HFF-Myc (cell line): ENCODE measurements around the gene CSH2.
"Not testable (repeated sequence)": the region's sequence is repeated elsewhere in the genome, so short reads cannot be mapped to it uniquely, and the experiment has no call there.

Experiments
- DNase-seq: peaks from one replicate; pipeline ENCODE4 v3.0.0-alpha.2; 2011; ENCODE audit warnings: low read depth; ENCODE audit errors: extremely low read depth
- H3K4me3 ChIP-seq: replicated peaks from 2 replicates; pipeline ENCODE4 v1.5.1; 2011; ENCODE audit warnings: low read depth, mild to moderate bottlenecking, control low read depth, low read length
- TF ChIP-seq, protein P1 (sequence below): IDR thresholded peaks from 2 replicates; pipeline ENCODE4 v1.5.1; 2012; ENCODE audit warnings: mild to moderate bottlenecking, low read depth, low read length, control low read depth; ENCODE audit errors: missing control alignments

Gene CSH2

DNA sequence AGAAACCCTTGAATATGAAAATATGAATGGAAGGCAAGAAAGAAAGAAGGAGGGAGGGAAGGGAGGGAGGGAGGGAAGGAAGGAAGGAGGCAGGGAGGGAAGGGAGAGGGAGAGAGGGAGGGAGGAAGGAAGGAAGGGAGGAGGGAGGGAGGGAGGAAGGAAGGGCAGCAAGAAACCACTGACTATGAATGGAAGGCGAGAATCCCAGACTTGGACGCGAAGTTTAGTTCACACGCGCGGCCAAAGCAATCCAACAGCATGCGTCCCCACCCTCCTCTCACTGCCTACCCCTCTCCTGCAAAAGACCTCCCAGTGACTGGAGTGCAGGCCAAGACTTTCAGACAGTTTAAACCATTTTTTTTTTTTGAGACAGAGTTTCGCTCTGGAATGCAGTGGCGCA is 23.1 kb downstream of the CSH2 start:
- TF ChIP-seq, protein P1, sequence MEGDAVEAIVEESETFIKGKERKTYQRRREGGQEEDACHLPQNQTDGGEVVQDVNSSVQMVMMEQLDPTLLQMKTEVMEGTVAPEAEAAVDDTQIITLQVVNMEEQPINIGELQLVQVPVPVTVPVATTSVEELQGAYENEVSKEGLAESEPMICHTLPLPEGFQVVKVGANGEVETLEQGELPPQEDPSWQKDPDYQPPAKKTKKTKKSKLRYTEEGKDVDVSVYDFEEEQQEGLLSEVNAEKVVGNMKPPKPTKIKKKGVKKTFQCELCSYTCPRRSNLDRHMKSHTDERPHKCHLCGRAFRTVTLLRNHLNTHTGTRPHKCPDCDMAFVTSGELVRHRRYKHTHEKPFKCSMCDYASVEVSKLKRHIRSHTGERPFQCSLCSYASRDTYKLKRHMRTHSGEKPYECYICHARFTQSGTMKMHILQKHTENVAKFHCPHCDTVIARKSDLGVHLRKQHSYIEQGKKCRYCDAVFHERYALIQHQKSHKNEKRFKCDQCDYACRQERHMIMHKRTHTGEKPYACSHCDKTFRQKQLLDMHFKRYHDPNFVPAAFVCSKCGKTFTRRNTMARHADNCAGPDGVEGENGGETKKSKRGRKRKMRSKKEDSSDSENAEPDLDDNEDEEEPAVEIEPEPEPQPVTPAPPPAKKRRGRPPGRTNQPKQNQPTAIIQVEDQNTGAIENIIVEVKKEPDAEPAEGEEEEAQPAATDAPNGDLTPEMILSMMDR = no peak

DNA sequence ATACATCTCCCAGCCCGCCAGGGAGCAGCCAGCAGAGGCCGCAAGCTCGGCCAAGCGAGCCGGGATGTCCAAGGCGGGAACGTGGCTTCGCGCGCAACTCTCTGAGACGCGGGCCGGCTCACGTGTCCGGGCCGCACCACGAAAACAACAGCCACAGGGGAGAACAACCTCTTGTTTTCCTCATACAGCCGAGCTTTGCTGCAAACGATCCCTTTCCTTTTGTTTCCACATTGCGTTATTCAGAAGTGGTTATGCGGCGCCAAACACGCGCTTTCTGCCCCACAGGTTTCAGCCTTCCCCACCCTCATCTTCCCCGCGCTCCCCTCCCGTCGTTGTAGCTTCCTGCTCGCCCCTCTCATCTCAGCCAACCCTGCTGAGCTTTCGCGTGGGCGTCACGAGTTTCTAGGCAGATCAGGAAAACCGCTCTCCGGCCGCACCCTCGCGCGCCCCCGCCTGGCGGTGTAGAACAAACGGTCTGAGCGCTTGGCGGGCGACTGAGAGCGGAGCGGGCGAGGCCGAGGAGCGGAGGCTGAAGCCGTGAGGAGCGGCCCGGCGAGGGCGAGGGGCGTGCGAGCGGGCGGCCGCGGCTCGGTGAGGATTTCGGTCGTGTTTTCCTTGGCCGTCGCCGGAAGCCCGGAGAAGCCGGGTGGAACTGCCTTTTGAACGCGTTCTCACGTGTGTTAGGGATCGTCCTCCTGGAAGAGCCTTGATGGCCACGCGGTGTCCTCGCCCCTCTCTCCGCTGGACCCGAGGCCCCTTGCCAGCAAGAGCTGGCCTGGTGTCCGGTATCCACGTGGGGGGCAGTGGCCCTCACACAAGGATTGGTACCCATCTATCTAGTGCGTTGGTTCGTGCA is 24.4 kb downstream of the CSH2 start:
- TF ChIP-seq, protein P1 = peak; percentile 55
- peak; percentile 59 for DNase-seq
- H3K4me3 ChIP-seq = no peak overlapping the region

More for the DNA sequence above, 23.1 kb downstream of the CSH2 start:
- DNase-seq = no peak
- no peak overlapping the region for H3K4me3 ChIP-seq

DNA sequence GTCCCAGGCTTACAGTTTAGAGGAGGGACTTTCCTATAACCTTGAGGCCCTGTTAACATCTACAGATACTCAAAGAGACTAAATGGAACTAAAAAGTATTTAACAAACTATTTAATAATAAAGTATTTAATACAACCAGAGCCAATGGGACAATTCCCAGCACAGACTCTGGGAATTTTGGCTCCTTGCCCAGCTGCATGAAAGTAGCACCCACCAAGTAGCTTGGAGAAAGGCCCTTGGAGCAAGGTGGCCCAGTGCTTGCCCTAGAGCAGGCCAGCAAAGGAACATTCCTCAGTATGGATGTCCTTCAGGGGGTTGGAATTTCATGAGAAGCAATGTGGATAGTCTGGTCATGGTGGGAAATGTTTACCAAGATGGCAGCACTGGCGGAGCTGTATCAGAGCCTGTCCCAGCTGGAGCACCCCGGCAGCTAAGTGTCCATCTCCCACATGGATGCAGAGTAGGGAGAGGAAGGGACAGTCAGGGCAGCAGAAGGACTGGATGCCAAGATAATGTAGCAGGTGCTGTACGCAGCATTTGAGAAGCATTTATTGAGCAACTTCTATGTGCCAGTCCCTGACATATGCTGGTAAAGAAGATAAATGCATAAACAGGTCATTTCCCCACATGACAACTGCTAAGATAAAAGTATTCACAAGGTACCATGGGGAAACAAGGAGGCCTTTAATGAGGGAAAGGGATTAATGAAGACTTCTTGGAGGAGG is 25.8 kb downstream of the CSH2 start:
- no peak overlapping the region for H3K4me3 ChIP-seq
- no peak for DNase-seq
- TF ChIP-seq, protein P1 = no peak

DNA sequence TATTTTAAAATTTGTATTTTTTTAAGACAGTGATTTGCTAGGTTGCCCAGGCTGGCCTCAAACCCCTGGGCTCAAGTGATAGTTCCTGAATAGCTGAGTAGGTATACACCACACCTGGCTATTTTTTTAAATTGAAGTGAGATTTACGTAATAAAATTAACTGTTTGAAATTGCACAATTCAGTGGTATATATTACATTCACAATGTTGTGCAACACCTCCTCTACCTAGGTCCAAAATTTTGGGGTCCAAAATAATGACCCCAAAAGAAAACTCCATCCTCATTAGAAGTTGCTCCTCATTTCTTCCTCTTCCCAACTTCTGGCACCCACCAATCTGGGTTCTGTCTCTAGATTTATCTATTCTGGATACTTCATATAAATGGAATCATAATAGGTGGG is 28.0 kb downstream of the CSH2 start:
- DNase-seq = no peak
- H3K4me3 ChIP-seq = no peak overlapping the region
- TF ChIP-seq, protein P1 = no peak

DNA sequence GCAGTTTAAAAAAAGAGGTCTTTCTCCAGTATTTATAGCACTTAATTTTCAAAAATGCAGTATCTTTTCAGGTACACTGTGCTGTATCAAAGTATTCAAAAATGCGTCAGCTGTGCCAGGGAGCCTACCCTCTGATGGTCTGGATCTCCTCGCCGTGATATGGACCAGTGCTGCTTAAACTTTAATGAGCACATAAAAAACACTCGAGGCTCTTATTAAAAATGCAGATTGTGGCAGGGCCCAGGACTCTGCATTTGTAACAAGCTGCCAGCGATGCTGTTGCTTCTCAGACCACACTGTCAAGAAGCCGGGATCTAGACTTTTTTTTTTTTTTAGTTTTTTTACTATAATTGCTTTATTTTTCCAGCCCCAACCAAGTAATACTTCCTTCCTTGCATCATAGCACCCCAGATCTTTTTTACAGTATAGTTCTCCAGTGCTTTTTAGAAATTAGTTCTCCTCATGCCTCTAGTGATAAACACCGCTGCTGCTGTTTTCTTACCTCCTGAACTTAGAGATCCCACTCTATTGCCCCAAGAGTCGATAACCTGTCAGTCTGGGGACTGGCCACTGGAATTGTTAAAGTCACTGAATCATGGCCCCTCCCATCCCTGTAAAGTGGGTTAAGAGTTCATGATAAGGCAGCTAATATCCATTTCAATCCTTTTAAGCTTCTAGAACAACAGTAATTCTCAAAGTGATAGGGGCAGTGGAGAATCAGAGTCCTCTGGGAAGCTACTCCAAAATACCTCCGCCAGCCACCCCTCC is 29.4 kb downstream of the CSH2 start:
- no peak overlapping the region for H3K4me3 ChIP-seq
- TF ChIP-seq, protein P1 = no peak
- no peak for DNase-seq

DNA sequence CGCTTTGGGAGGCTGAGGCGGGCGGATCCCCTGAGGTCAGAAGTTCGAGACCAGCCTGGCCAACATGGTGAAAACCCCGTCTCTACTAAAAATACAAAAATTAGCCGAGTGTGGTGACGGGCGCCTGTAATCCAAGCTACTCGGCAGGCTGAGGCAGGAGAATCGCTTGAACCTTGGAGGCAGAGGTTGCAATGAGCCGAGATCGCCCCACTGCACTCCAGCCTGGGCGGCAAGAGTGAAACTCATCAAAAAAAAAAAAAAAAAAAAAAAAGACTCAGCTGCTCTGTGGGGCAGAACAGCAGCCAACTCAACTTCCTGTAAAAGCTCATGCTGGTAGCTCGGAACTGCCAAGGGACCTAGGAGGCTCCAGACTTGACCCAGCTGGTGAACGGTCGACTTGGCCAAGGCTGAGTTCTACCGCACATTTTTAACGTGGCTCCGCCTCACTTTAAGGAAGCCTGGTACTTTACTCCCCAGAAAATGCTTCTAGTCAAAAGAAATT is 30.0 kb downstream of the CSH2 start:
- H3K4me3 ChIP-seq = peak overlapping the region; percentile 40
- not testable (repeated sequence) for DNase-seq
